Spleen (tissue), 7 donors: ENCODE data around the gene MTA2.

ENCODE experiments used
- CTCF ChIP-seq, 11 experiments: fragments of 200-600 bp in 7 of 11; fragments of 450-650 bp in 4 of 11; sonication (generic) in 4 of 11; IDR thresholded peaks in 8 of 11; conservative IDR thresholded peaks in 3 of 11; 1 replicate in 7 of 11; 2 replicates in 4 of 11; pipeline versions ENCODE4 v1.4.0 to v1.8.0; 2016 to 2021; ENCODE audit warnings: antibody characterized with exemption in 11 of 11, inconsistent platforms in 4 of 11, mild to moderate bottlenecking in 1 of 11
- POLR2A ChIP-seq, 3 donors: fragments of 450-650 bp; IDR thresholded peaks; one replicate each; pipeline ENCODE4 v1.5.1; 2017; ENCODE audit warnings: antibody characterized with exemption in 3 of 3, mild to moderate bottlenecking in 1 of 3
- POLR2AphosphoS5 ChIP-seq, 3 donors: sonication (generic); formaldehyde crosslinking; IDR thresholded peaks; one replicate each; pipeline ENCODE4 v1.5.1; 2017; ENCODE audit warnings: antibody characterized with exemption in 3 of 3
- donor health status: DM: no; HTN: no; CAD: no; lungs with moderate emphysema.
- donor health status: DM: no; HTN: no; CAD: no.
- donor health status: DM: no; HTN: no; CAD: no.

- TF ChIP-seq POLR2AphosphoS5 (IDR thresholded peaks at IDR 0.05), result no peak
- TF ChIP-seq CTCF (IDR thresholded peaks at IDR 0.05 in 8 of 11, conservative IDR thresholded peaks at IDR 0.05 in 3 of 11), result peak in 2 of 11 experiments; percentile 0 to 9
- no peak for TF ChIP-seq POLR2A (IDR thresholded peaks at IDR 0.05)
These were observed 9.4 kb downstream of the MTA2 start for GRCh38 chr11:62592146-62592815.
